Central memory CD8-positive, alpha-beta T cell (primary cell): Measurements from ENCODE around the gene DNMT3L.

Experiments used
- ATAC-seq: fragments of 150-1000 bp; cut with Tn5 transposase; replicated peaks from 2 replicates; pipeline ENCODE4 v1.10.0; 2022; ENCODE audit warnings: mild to moderate bottlenecking, moderate FRiP score, moderate number of reproducible peaks; ENCODE audit not compliant: poor library complexity, severe bottlenecking; ENCODE audit errors: extremely low read depth
- DNase-seq, 2 donors: peaks; one replicate each; pipeline ENCODE4 v3.0.0; 2021; ENCODE audit warnings: low spot score in 2 of 2
- H3K27ac Mint-ChIP-seq: one replicate; pipeline ENCODE4 v1.8.0; 2022; ENCODE audit warnings: low read depth, mild to moderate bottlenecking, moderate library complexity, mixed read lengths
- H3K27me3 Mint-ChIP-seq: one replicate; pipeline ENCODE4 v1.8.0; 2022; ENCODE audit warnings: mixed read lengths
- H3K36me3 Mint-ChIP-seq: one replicate; pipeline ENCODE4 v1.8.0; 2022; ENCODE audit warnings: mild to moderate bottlenecking, moderate library complexity, mixed read lengths; ENCODE audit not compliant: insufficient read depth
- H3K4me1 Mint-ChIP-seq: one replicate; pipeline ENCODE4 v1.8.0; 2022; ENCODE audit warnings: mixed read lengths
- H3K4me3 Mint-ChIP-seq: one replicate; pipeline ENCODE4 v1.8.0; 2022; ENCODE audit warnings: mild to moderate bottlenecking, moderate library complexity, mixed read lengths
- H3K9me3 Mint-ChIP-seq: one replicate; pipeline ENCODE4 v1.8.0; 2022; ENCODE audit warnings: mixed read lengths

DNMT3L gene

GRCh38 chr21:44291936-44292811, 30.5 kb upstream of the DNMT3L start:
- Mint-ChIP-seq H3K4me1 (peaks cover 5% of the 10 kb centered on the region), H3K9me3 (no peaks in the 10 kb centered on the region), H3K27ac (no peak overlapping the region), H3K36me3 (peaks cover 2% of the 10 kb centered on the region), H3K4me3 (no peak overlapping the region), H3K27me3 (peaks cover 9% of the 10 kb centered on the region)
- no peak for DNase-seq
- ATAC-seq: no peak

GRCh38 chr21:44291078-44291935, 29.6 kb upstream of the DNMT3L start:
- no peaks in the 10 kb centered on the region for H3K9me3 Mint-ChIP-seq
- H3K4me3 Mint-ChIP-seq: no peak overlapping the region
- peaks cover 2% of the 10 kb centered on the region for H3K36me3 Mint-ChIP-seq
- H3K27me3 Mint-ChIP-seq: peaks cover 9% of the 10 kb centered on the region
- H3K27ac Mint-ChIP-seq: no peak overlapping the region
- DNase-seq (no peak), ATAC-seq (no peak)
- peaks cover 5% of the 10 kb centered on the region for H3K4me1 Mint-ChIP-seq

GRCh38 chr21:44290327-44291077, 28.8 kb upstream of the DNMT3L start:
- Mint-ChIP-seq H3K36me3 (peaks cover 2% of the 10 kb centered on the region), H3K4me1 (peaks cover 5% of the 10 kb centered on the region), H3K27me3 (peaks cover 9% of the 10 kb centered on the region), H3K9me3 (no peaks in the 10 kb centered on the region), H3K4me3 (no peak overlapping the region), H3K27ac (peak overlapping the region; percentile 76)
- ATAC-seq (no peak), DNase-seq (no peak)

GRCh38 chr21:44289381-44290010, 27.8 kb upstream of the DNMT3L start:
- DNase-seq (no peak), ATAC-seq (no peak)
- no peak overlapping the region for H3K27ac Mint-ChIP-seq
- peaks cover 2% of the 10 kb centered on the region for H3K36me3 Mint-ChIP-seq
- peaks cover 5% of the 10 kb centered on the region for H3K4me1 Mint-ChIP-seq
- no peak overlapping the region for H3K4me3 Mint-ChIP-seq
- H3K9me3 Mint-ChIP-seq: no peaks in the 10 kb centered on the region
- peaks cover 9% of the 10 kb centered on the region for H3K27me3 Mint-ChIP-seq

GRCh38 chr21:44288251-44289110, 26.8 kb upstream of the DNMT3L start:
- peaks cover 9% of the 10 kb centered on the region for H3K27me3 Mint-ChIP-seq
- H3K36me3 Mint-ChIP-seq: peaks cover 2% of the 10 kb centered on the region
- peaks cover 5% of the 10 kb centered on the region for H3K4me1 Mint-ChIP-seq
- no peak overlapping the region for H3K27ac Mint-ChIP-seq
- no peak for DNase-seq
- H3K4me3 Mint-ChIP-seq: no peak overlapping the region
- no peak for ATAC-seq
- H3K9me3 Mint-ChIP-seq: no peaks in the 10 kb centered on the region

- peaks cover 9% of the 10 kb centered on the region for H3K27me3 Mint-ChIP-seq
Measured at GRCh38 chr21:44286716-44287632, 25.3 kb upstream of the DNMT3L start.

GRCh38 chr21:44286086-44286715, 24.5 kb upstream of the DNMT3L start:
- Mint-ChIP-seq H3K4me1 (peaks cover 5% of the 10 kb centered on the region), H3K36me3 (no peaks in the 10 kb centered on the region), H3K27ac (no peak overlapping the region), H3K4me3 (no peak overlapping the region), H3K9me3 (no peaks in the 10 kb centered on the region), H3K27me3 (peaks cover 9% of the 10 kb centered on the region)
- DNase-seq (no peak), ATAC-seq (no peak)

More at GRCh38 chr21:44286716-44287632, 25.3 kb upstream of the DNMT3L start:
- DNase-seq (no peak), ATAC-seq (no peak)
- H3K4me3 Mint-ChIP-seq: no peak overlapping the region
- H3K4me1 Mint-ChIP-seq: peaks cover 5% of the 10 kb centered on the region
- H3K9me3 Mint-ChIP-seq: no peaks in the 10 kb centered on the region
- no peaks in the 10 kb centered on the region for H3K36me3 Mint-ChIP-seq
- H3K27ac Mint-ChIP-seq: no peak overlapping the region

GRCh38 chr21:44285138-44285992, 23.7 kb upstream of the DNMT3L start, which contains the start of gene AIRE:
Gene AIRE, plus strand, starts transcription at chr21:44285876. Its CDS starts 131 bp downstream, at chr21:44286007.
- H3K36me3 Mint-ChIP-seq: no peaks in the 10 kb centered on the region
- no peak for DNase-seq
- H3K9me3 Mint-ChIP-seq: no peaks in the 10 kb centered on the region
- H3K4me1 Mint-ChIP-seq: peaks cover 3% of the 10 kb centered on the region
- no peak for ATAC-seq
- peaks cover 5% of the 10 kb centered on the region for H3K27me3 Mint-ChIP-seq
- H3K27ac Mint-ChIP-seq: no peak within 1 kb of the TSS
- no peak within 1 kb of the TSS for H3K4me3 Mint-ChIP-seq

- Mint-ChIP-seq H3K4me1 (no peaks in the 10 kb centered on the region), H3K27me3 (no peaks in the 10 kb centered on the region), H3K27ac (no peak overlapping the region), H3K36me3 (no peaks in the 10 kb centered on the region), H3K4me3 (no peak overlapping the region), H3K9me3 (no peaks in the 10 kb centered on the region)
- ATAC-seq (no peak), DNase-seq (no peak)
Measured at GRCh38 chr21:44283948-44284347, 22.3 kb upstream of the DNMT3L start.
